Measurements from ENCODE around the gene ANK3. TPM values are rescaled to one million over a fixed set of nuclear protein-coding genes. Genes with fewer than 3 reads are reported as not detected.

ANK3 gene
- total and polyA plus RNA-seq, 10 donors, result 2.0 to 133 (median 62.9) TPM

DNA sequence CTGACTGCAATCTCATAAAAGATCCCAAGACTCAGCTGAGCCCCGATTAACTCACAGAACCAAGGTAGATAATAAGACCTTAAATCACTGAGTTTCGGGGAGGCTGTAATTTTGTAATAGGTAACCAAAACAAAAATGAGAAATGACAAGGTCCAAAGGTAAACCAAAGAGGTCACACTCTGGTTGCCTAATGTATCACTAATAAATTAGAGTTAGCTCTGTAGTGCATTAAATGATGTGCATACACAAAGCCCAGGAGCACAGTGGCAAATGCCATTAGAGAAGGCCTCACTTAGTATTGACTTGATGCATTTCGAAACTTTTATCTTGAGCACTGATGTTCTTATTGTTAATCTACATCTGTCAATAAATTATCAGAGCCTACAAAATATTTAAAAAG lies 245.6 kb downstream of the ANK3 start:
- Histone ChIP-seq H3K4me1 (no peaks in the 10 kb centered on the region), H3K27me3 (replicated peaks in 1 of 7) (no peaks in the 10 kb centered on the region), H3K36me3 (peaks cover 0 to 13% (median 0%) of the 10 kb centered on the region in 6 donors), H3K27ac (no peak overlapping the region), H3K9me3 (no peaks in the 10 kb centered on the region), H3K4me3 (no peak overlapping the region)
- intact Hi-C loops (cut with DNase I; ENCODE audit: low total_unique reads), result no loop called here
- no peak for DNase-seq
- no peak for TF ChIP-seq POLR2A (IDR thresholded peaks at IDR 0.05)
- TF ChIP-seq, protein P1, sequence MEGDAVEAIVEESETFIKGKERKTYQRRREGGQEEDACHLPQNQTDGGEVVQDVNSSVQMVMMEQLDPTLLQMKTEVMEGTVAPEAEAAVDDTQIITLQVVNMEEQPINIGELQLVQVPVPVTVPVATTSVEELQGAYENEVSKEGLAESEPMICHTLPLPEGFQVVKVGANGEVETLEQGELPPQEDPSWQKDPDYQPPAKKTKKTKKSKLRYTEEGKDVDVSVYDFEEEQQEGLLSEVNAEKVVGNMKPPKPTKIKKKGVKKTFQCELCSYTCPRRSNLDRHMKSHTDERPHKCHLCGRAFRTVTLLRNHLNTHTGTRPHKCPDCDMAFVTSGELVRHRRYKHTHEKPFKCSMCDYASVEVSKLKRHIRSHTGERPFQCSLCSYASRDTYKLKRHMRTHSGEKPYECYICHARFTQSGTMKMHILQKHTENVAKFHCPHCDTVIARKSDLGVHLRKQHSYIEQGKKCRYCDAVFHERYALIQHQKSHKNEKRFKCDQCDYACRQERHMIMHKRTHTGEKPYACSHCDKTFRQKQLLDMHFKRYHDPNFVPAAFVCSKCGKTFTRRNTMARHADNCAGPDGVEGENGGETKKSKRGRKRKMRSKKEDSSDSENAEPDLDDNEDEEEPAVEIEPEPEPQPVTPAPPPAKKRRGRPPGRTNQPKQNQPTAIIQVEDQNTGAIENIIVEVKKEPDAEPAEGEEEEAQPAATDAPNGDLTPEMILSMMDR (IDR thresholded peaks at IDR 0.05 in 8 of 11, conservative IDR thresholded peaks at IDR 0.05 in 3 of 11), result no peak
- TF ChIP-seq POLR2AphosphoS5 (IDR thresholded peaks at IDR 0.05), result no peak
- 87 to 96% (median 94%) methylated on average over 3 of the region's 3 CpGs for WGBS, 5 donors

DNA sequence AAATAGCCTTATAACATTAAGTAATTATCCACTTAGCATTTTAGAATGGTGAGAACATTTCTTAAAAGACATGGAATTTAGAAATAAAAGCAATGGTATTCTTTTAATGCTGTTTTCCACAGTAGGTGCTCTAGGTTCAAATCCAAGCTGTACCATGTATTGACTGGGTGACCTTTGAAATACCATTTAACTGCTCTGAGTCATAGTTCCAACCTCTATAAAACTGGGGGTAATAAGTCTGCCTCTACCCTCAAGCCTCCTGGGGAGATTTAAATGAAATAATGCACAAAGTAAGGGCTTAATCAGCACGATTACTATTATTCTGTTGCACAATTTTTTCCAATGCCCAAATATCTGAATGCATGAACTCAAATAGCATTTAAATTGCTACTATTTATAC lies 246.9 kb downstream of the ANK3 start:
- Histone ChIP-seq H3K9me3 (no peaks in the 10 kb centered on the region), H3K36me3 (peaks cover 0 to 13% (median 0%) of the 10 kb centered on the region in 6 donors), H3K27ac (no peak overlapping the region), H3K4me3 (no peak overlapping the region), H3K4me1 (no peaks in the 10 kb centered on the region), H3K27me3 (replicated peaks in 1 of 7) (no peaks in the 10 kb centered on the region)
- intact Hi-C loops (cut with DNase I; ENCODE audit: low total_unique reads), result no loop called here
- 78 to 90% (median 86%) methylated on average over 1 of the region's 1 CpG for WGBS, 5 donors
- DNase-seq, result no peak
- TF ChIP-seq POLR2AphosphoS5 (IDR thresholded peaks at IDR 0.05) (no peak), POLR2A (IDR thresholded peaks at IDR 0.05) (no peak)
- TF ChIP-seq, protein P1 (IDR thresholded peaks at IDR 0.05 in 8 of 11, conservative IDR thresholded peaks at IDR 0.05 in 3 of 11), result no peak

DNA sequence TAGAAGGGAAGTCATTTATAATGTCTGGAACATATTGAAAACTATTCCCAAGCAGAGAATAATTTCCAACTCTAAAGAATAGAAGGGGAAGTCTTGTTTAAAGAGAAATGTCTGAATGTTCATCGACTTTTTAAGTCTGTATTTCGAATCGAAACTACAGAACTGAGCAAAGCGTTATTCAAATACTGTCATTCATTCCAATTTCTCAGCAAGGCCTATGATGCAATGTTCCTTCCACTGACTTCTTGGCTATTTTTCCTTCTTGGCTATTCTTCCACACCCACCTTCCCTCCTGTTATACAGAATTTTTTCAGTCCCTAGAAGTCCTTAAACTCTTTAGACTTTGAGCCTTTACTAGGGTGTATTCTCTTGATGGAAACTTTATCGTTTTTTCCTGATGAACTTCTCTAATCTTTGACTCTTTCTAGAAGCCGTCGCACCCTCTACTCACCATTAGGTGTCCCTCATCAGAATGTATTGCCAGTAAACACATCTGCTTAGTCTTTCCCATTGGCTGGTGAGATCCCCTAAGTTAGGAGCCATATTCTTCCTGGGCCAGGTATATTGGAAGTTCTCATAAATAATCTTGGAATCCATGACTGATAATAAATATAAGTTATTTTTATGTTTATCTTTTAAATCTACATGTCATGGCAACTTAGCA lies 247.6 kb downstream of the ANK3 start:
- no peak overlapping the region for H3K4me3 ChIP-seq
- H3K27me3 ChIP-seq (replicated peaks in 1 of 7), result no peaks in the 10 kb centered on the region
- TF ChIP-seq, protein P1 (IDR thresholded peaks at IDR 0.05 in 8 of 11, conservative IDR thresholded peaks at IDR 0.05 in 3 of 11), result no peak
- TF ChIP-seq POLR2AphosphoS5 (IDR thresholded peaks at IDR 0.05) (no peak), POLR2A (IDR thresholded peaks at IDR 0.05) (no peak)
- no peaks in the 10 kb centered on the region for H3K4me1 ChIP-seq
- H3K36me3 ChIP-seq, result peaks cover 0 to 13% (median 0%) of the 10 kb centered on the region in 6 donors
- no peaks in the 10 kb centered on the region for H3K9me3 ChIP-seq
- no peak overlapping the region for H3K27ac ChIP-seq
- 84 to 94% (median 92%) methylated on average over 7 of the region's 7 CpGs for WGBS, 5 donors
- intact Hi-C loops (cut with DNase I; ENCODE audit: low total_unique reads), result no loop called here
- DNase-seq, result no peak

DNA sequence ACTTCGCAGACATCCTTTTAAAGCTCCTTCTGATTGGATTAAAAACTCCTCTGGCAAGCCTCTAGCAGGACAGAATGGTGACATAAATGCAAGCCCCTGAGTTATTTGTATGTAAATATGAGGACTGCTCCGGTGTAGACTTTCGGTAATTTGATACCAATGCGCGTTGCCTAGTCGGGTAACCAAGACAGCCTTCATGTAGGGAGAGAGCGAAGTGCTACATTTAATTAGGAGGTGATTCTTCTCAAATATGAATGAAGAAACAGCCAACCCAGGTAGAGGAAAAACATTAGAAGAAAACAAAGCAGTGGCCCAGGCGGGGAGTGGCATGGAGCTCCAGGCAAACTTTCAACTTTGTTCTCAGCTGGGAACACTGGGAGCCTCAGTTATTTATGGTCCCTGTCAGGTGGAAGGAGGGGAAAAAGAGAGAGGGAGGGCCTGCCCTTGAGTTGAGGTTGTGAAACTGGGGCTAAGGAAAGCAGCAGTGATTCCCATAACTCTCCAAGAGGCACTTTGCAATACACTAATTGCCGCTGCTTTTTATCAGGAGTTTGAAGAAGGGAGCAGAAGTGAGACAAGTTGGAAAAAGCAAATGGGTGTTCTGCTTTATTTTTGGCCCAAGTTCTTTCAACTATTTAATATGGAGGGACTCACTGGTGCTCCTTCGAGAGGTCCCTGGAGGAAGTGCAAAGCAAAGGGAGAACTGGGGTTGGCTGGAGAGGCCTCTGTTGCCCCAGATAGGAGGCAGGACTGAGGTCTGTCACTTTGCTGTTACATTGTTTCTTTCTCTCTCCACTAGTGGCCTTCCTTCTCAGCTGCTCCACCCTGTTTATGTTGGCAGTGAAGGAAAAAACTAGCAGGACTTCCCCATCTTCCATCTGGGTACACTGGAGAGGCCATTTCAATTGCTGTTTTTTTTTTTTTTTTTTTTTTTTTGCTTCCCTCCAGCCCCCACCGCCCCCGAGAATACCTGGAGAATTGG lies 248.7 kb downstream of the ANK3 start:
- Histone ChIP-seq H3K27ac (no peak overlapping the region), H3K27me3 (replicated peaks in 1 of 7) (no peaks in the 10 kb centered on the region), H3K9me3 (no peaks in the 10 kb centered on the region), H3K4me3 (no peak overlapping the region), H3K4me1 (no peaks in the 10 kb centered on the region), H3K36me3 (peaks cover 0 to 13% (median 0%) of the 10 kb centered on the region in 6 donors)
- 61 to 75% (median 73%) methylated on average over 12 of the region's 12 CpGs for WGBS, 5 donors
- no peak for TF ChIP-seq POLR2A (IDR thresholded peaks at IDR 0.05)
- TF ChIP-seq, protein P1 (IDR thresholded peaks at IDR 0.05 in 8 of 11, conservative IDR thresholded peaks at IDR 0.05 in 3 of 11), result no peak
- TF ChIP-seq POLR2AphosphoS5 (IDR thresholded peaks at IDR 0.05), result no peak
- DNase-seq, result no peak
- intact Hi-C loops (cut with DNase I; ENCODE audit: low total_unique reads), result no loop called here

Measured in spleen (tissue), 11 donors.